Progenitor cell of endocrine pancreas (in vitro differentiated cells): ENCODE measurements around the gene NEK9. TPM values are rescaled to one million over a fixed set of nuclear protein-coding genes. Genes with fewer than 3 reads are reported as not detected.
A peak's percentile ranks its signal among the peaks of the same experiment; 100 is the strongest.
"Not testable (repeated sequence)": the region's sequence is repeated elsewhere in the genome, so short reads cannot be mapped to it uniquely, and the experiment has no call there.

ENCODE experiments used
- DNase-seq: peaks from one replicate; pipeline ENCODE4 v3.0.0; 2021; ENCODE audit warnings: low spot score; ENCODE audit not compliant: unreplicated experiment
- H3K27ac Mint-ChIP-seq: 2 replicates; pipeline ENCODE4 v1.8.0; 2021; ENCODE audit warnings: mild to moderate bottlenecking, moderate library complexity, mixed read lengths
- H3K27me3 Mint-ChIP-seq: 2 replicates; pipeline ENCODE4 v1.8.0; 2021; ENCODE audit warnings: mixed read lengths
- H3K36me3 Mint-ChIP-seq: 2 replicates; pipeline ENCODE4 v1.8.0; 2022; ENCODE audit warnings: mixed read lengths; ENCODE audit not compliant: insufficient read depth
- H3K4me1 Mint-ChIP-seq: 2 replicates; pipeline ENCODE4 v1.8.0; 2021; ENCODE audit warnings: low read depth, mixed read lengths
- H3K4me3 Mint-ChIP-seq: 2 replicates; pipeline ENCODE4 v1.8.0; 2021; ENCODE audit warnings: low read depth, mild to moderate bottlenecking, moderate library complexity, mixed read lengths
- H3K9me3 Mint-ChIP-seq: 2 replicates; pipeline ENCODE4 v1.8.0; 2021; ENCODE audit warnings: low read depth, mixed read lengths
- CTCF ChIP-seq: fragments of 200-600 bp; sonication (generic); IDR thresholded peaks from one replicate; pipeline ENCODE4 v1.5.0; 2021; ENCODE audit warnings: antibody characterized with exemption, mild to moderate bottlenecking; ENCODE audit not compliant: unreplicated experiment
- total RNA-seq: library from RNA; stranded (reverse); gene quantifications from 2 replicates; pipeline ENCODE4 v1.2.1, GENCODE V29; 2021

The NEK9 gene
- total RNA-seq, 1 donor from 2014 or later: 97.1 TPM

- H3K4me3 Mint-ChIP-seq: no peak overlapping the region
- no peaks in the 10 kb centered on the region for H3K27me3 Mint-ChIP-seq
- peaks cover 24% of the 10 kb centered on the region for H3K36me3 Mint-ChIP-seq
- no peak overlapping the region for H3K27ac Mint-ChIP-seq
- H3K4me1 Mint-ChIP-seq: peaks cover 10% of the 10 kb centered on the region
- peak; percentile 76 for TF ChIP-seq CTCF
- no peaks in the 10 kb centered on the region for H3K9me3 Mint-ChIP-seq
- DNase-seq: peak; percentile 49
Observed at GRCh38 chr14:75132382-75133086, 5.7 kb upstream of the NEK9 start.

- Mint-ChIP-seq H3K36me3 (peaks cover 9% of the 10 kb centered on the region), H3K4me3 (peak overlapping the region; percentile 22), H3K9me3 (no peaks in the 10 kb centered on the region), H3K4me1 (peaks cover 19% of the 10 kb centered on the region), H3K27me3 (no peaks in the 10 kb centered on the region), H3K27ac (no peak overlapping the region)
- DNase-seq: no peak
- TF ChIP-seq CTCF: no peak
Observed at GRCh38 chr14:75128596-75128990, 1.7 kb upstream of the NEK9 start.

DNA sequence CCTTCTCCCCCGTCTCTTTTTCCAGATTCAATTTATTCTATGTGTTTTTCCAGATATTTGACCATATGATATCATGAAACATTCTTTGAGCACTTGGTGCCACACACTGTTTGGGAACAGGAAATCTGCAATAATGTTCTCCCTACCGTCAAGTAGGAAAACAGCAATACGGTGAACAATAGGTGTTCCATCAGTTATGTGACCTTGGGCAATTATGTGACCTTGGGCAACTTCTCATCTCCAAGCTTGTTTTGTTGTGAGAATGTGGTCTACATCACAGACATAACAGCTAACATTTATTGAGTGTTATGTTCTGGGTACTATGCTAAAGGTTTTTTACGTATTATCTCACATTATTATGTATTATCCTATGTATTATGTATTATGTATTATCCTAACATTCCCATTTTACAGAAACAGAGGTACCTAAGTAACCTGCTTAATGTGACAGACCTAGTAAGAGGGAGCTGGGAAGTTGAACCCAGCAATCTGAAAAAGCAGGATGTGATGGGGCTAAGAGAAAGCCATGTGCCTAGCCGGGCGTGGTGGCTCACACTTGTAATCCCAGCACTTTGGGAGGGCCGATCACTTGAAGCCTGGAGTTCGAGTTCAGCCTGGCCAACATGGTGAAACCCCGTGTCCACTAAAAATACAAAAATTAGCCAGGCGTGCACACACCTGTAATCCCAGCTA is 1.2 kb upstream of the NEK9 start:
- Mint-ChIP-seq H3K9me3 (no peaks in the 10 kb centered on the region), H3K4me1 (peaks cover 19% of the 10 kb centered on the region), H3K4me3 (peak overlapping the region; percentile 92), H3K36me3 (peaks cover 5% of the 10 kb centered on the region), H3K27ac (peak overlapping the region; percentile 92), H3K27me3 (no peaks in the 10 kb centered on the region)
- no peak for TF ChIP-seq CTCF
- no peak for DNase-seq

- peaks cover 19% of the 10 kb centered on the region for H3K4me1 Mint-ChIP-seq
- not testable (repeated sequence) for DNase-seq, H3K9me3 Mint-ChIP-seq, H3K27me3 Mint-ChIP-seq, H3K36me3 Mint-ChIP-seq
- peak overlapping the region; percentile 99 for H3K27ac Mint-ChIP-seq
- H3K4me3 Mint-ChIP-seq: peak overlapping the region; percentile 92
Observed at GRCh38 chr14:75127474-75127820, 599 bp upstream of the NEK9 start.

GRCh38 chr14:75126121-75126544 is 715 bp downstream of the NEK9 start:
- no peak for TF ChIP-seq CTCF
- H3K27me3 Mint-ChIP-seq: no peaks in the 10 kb centered on the region
- peak overlapping the region; percentile 99 for H3K27ac Mint-ChIP-seq
- peaks cover 19% of the 10 kb centered on the region for H3K4me1 Mint-ChIP-seq
- H3K9me3 Mint-ChIP-seq: no peaks in the 10 kb centered on the region
- H3K4me3 Mint-ChIP-seq: peak overlapping the region; percentile 92
- peaks cover 1% of the 10 kb centered on the region for H3K36me3 Mint-ChIP-seq
- no peak for DNase-seq

DNA sequence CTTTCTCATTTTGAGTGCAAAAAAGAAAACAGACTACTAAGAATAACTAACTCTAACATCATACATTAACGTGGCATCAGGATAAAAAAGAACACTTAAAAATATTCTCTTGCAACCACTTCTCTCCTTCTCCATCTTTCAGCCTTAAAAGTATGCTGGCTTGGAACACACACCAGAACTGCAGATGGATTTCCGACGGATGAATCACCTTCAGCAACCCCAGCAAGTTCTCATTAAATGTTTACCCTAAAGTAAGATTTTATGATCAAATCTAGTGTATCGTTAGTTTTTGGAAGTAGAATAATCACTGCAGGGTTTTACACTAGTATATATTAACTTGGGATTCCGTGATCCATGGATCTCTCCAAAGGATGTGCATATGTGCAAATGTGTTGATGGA is 1.2 kb downstream of the NEK9 start:
- no peak for TF ChIP-seq CTCF
- Mint-ChIP-seq H3K36me3 (peaks cover 1% of the 10 kb centered on the region), H3K9me3 (no peaks in the 10 kb centered on the region), H3K4me1 (peaks cover 19% of the 10 kb centered on the region), H3K27me3 (no peaks in the 10 kb centered on the region), H3K27ac (no peak overlapping the region), H3K4me3 (peak overlapping the region; percentile 92)
- DNase-seq: no peak
